ENCODE data around the gene COL19A1. TPM values are rescaled to one million over a fixed set of nuclear protein-coding genes. Genes with fewer than 3 reads are reported as not detected.

The COL19A1 gene
- polyA plus RNA-seq, 1 of the 3 experiments (the other 2 are of a cell fraction): 0.15 TPM

DNA sequence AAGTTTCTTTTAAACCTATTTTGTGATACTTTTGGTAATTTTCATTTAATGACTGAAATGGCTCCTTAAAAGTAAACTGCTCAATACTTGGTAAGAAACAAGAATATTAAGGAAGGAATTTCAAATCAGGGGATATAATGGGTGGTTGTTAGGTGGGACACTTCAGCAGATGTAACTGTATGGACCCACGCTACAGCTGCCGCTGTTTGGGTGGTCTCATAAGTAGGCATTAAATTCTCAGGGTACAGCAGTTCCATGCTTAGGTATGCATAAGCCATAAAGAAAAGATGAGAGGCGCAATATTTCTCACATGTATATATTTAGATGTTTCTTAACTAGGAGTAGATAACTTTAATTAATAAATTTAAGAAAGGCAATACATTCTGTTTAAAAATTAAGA lies 35.0 kb downstream of the COL19A1 start:
- Histone ChIP-seq H3K9me3 (no peaks in the 10 kb centered on the region), H2AFZ (ENCODE audit: low read depth) (no peak overlapping the region), H3F3A (replicated peaks; ENCODE audit: insufficient read depth) (no peaks in the 10 kb centered on the region), H3K36me3 (replicated peaks in 1 of 2; ENCODE audit: control insufficient read depth in 1 of 2, insufficient read depth in 2 of 2, low read length in 1 of 2) (no peaks in the 10 kb centered on the region), H3K4me1 (ENCODE audit: control insufficient read depth in 1 of 2, insufficient read depth in 2 of 2, low read depth in 1 of 2, low read length in 1 of 2) (no peaks in the 10 kb centered on the region), H3K27ac (ENCODE audit: low read depth in 2 of 2, low read length in 1 of 2) (no peak overlapping the region), H4K20me1 (ENCODE audit: insufficient read depth) (no peaks in the 10 kb centered on the region), H3K9ac (no peak overlapping the region), H3K27me3 (ENCODE audit: insufficient read depth) (no peaks in the 10 kb centered on the region), H3K79me2 (ENCODE audit: insufficient read depth) (no peaks in the 10 kb centered on the region), H3K4me2 (no peak overlapping the region), H3K4me3 (ENCODE audit: low read depth in 2 of 2, low read length in 1 of 2) (no peak overlapping the region), H3K9me2 (no peaks in the 10 kb centered on the region)
- TF ChIP-seq RFX5 (IDR thresholded peaks at IDR 0.05; ENCODE audit: low read length): no peak
- no peak for TF ChIP-seq EZH2phosphoT487 (IDR thresholded peaks at IDR 0.05; ENCODE audit: borderline replicate concordance, low read depth)
- TF ChIP-seq FOXJ3 (CRISPR knock-in tag; IDR thresholded peaks at IDR 0.05): no peak
- TF ChIP-seq, protein P1, sequence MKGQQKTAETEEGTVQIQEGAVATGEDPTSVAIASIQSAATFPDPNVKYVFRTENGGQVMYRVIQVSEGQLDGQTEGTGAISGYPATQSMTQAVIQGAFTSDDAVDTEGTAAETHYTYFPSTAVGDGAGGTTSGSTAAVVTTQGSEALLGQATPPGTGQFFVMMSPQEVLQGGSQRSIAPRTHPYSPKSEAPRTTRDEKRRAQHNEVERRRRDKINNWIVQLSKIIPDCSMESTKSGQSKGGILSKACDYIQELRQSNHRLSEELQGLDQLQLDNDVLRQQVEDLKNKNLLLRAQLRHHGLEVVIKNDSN (IDR thresholded peaks at IDR 0.05; ENCODE audit: borderline replicate concordance, low read depth): no peak
- ChIA-PET POLR2A (no interaction called here), CTCF (interaction anchor here (1.0 kb wide), 1 partner anchor 927 kb away, joined by 3 read pairs; no protein-coding TSS in a partner anchor)
- no peak for DNase-seq
- WGBS (ENCODE audit: low lambda C conversion rate): 87% methylated on average over 3 of the region's 3 CpGs

DNA sequence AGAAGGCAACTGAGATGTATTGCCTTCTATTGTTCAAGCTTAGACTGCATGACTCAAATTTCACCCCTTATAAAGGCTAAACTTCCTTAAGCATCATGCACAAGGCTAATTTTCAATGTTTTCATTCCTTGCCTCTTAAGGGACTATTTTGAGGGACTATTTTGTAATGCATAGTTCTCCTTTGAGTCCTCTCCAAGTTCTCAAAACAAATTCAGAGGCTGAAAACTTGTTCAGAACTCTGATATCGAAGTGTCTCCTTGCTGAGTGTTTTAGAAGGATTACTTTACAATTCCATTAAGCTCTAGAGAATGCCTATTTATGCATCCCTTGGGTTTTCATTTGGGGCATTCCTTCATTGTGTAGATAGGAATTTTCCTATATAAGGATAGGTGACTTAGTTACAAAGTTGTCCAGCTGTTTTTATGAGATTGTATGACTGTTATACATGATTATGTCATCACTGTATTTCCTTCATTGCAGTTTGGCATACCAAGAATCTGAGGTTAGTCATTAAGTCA lies 41.7 kb downstream of the COL19A1 start:
- ChIA-PET POLR2A (no interaction called here), CTCF (interaction anchor here (0.9 kb wide), 1 partner anchor 40 kb away, joined by 4 read pairs; no protein-coding TSS in a partner anchor)
- Histone ChIP-seq H3K9me3 (no peaks in the 10 kb centered on the region), H2AFZ (ENCODE audit: low read depth) (no peak overlapping the region; the same call in 1 of the 2 replicates), H3K4me3 (ENCODE audit: low read depth in 2 of 2, low read length in 1 of 2) (no peak overlapping the region), H4K20me1 (ENCODE audit: insufficient read depth) (no peaks in the 10 kb centered on the region), H3K36me3 (replicated peaks in 1 of 2; ENCODE audit: control insufficient read depth in 1 of 2, insufficient read depth in 2 of 2, low read length in 1 of 2) (no peaks in the 10 kb centered on the region), H3K4me1 (ENCODE audit: control insufficient read depth in 1 of 2, insufficient read depth in 2 of 2, low read depth in 1 of 2, low read length in 1 of 2) (peaks cover 0 to 9% of the 10 kb centered on the region in 2 experiments; a peak in 1 of 4 replicates), H3K9me2 (no peaks in the 10 kb centered on the region), H3K4me2 (no peak overlapping the region), H3K9ac (no peak overlapping the region), H3F3A (replicated peaks; ENCODE audit: insufficient read depth) (peaks cover 9% of the 10 kb centered on the region), H3K79me2 (ENCODE audit: insufficient read depth) (no peaks in the 10 kb centered on the region), H3K27me3 (ENCODE audit: insufficient read depth) (no peaks in the 10 kb centered on the region), H3K27ac (ENCODE audit: low read depth in 2 of 2, low read length in 1 of 2) (no peak overlapping the region)
- no peak for TF ChIP-seq SMC3 (IDR thresholded peaks at IDR 0.05; ENCODE audit: low read depth, low read length)
- TF ChIP-seq, protein P2, sequence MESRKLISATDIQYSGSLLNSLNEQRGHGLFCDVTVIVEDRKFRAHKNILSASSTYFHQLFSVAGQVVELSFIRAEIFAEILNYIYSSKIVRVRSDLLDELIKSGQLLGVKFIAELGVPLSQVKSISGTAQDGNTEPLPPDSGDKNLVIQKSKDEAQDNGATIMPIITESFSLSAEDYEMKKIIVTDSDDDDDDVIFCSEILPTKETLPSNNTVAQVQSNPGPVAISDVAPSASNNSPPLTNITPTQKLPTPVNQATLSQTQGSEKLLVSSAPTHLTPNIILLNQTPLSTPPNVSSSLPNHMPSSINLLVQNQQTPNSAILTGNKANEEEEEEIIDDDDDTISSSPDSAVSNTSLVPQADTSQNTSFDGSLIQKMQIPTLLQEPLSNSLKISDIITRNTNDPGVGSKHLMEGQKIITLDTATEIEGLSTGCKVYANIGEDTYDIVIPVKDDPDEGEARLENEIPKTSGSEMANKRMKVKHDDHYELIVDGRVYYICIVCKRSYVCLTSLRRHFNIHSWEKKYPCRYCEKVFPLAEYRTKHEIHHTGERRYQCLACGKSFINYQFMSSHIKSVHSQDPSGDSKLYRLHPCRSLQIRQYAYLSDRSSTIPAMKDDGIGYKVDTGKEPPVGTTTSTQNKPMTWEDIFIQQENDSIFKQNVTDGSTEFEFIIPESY (IDR thresholded peaks at IDR 0.05; ENCODE audit: borderline replicate concordance, low read depth): no peak
- DNase-seq: no peak
- WGBS (ENCODE audit: low lambda C conversion rate): 67% methylated on average over 1 of the region's 1 CpG

DNA sequence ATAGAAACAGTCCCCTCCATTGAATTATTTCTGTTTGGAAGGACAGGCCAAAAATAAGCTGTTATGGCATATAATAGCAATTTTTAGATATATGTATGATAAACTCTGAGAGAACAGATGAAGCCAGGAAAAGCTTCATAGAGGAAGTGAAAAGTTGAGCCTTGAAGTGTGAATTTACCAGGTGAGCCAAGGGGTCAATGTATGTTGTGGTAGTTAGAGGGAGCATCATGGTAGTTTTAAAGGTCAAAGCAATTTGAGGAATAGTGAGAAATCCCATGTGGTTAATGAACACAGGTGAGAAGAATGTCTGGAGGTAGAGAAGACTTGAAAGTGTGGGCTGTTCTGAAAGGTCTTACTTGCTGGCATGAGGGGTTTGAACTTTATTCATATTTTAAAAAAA lies 47.0 kb downstream of the COL19A1 start:
- H3K79me2 ChIP-seq (ENCODE audit: insufficient read depth): no peaks in the 10 kb centered on the region
- no peaks in the 10 kb centered on the region for H3K27me3 ChIP-seq (ENCODE audit: insufficient read depth)
- no peaks in the 10 kb centered on the region for H3K36me3 ChIP-seq (replicated peaks in 1 of 2; ENCODE audit: control insufficient read depth in 1 of 2, insufficient read depth in 2 of 2, low read length in 1 of 2)
- no peak overlapping the region for H2AFZ ChIP-seq (ENCODE audit: low read depth)
- peaks cover 0 to 5% of the 10 kb centered on the region in 2 experiments; a peak in 1 of 4 replicates for H3K4me1 ChIP-seq (ENCODE audit: control insufficient read depth in 1 of 2, insufficient read depth in 2 of 2, low read depth in 1 of 2, low read length in 1 of 2)
- H3K4me3 ChIP-seq (ENCODE audit: low read depth in 2 of 2, low read length in 1 of 2): no peak overlapping the region
- H3F3A ChIP-seq (replicated peaks; ENCODE audit: insufficient read depth): peaks cover 17% of the 10 kb centered on the region
- no peaks in the 10 kb centered on the region for H3K9me2 ChIP-seq
- CTCF ChIA-PET: interaction anchor here (0.6 to 1.6 kb wide), 2 partner anchors 18 to 25 kb away, joined by 3 to 5 read pairs; no protein-coding TSS in a partner anchor
- H3K27ac ChIP-seq (ENCODE audit: low read depth in 2 of 2, low read length in 1 of 2): no peak overlapping the region
- POLR2A ChIA-PET: no interaction called here
- no peak overlapping the region for H3K4me2 ChIP-seq
- no peaks in the 10 kb centered on the region for H4K20me1 ChIP-seq (ENCODE audit: insufficient read depth)
- DNase-seq: no peak
- no peaks in the 10 kb centered on the region for H3K9me3 ChIP-seq
- no peak overlapping the region for H3K9ac ChIP-seq
- TF ChIP-seq FOXM1 (IDR thresholded peaks at IDR 0.05; ENCODE audit: low read depth) (no peak), TAF1 (IDR thresholded peaks at IDR 0.05; ENCODE audit: borderline replicate concordance, low read depth, low read length) (no peak), FOSL2 (IDR thresholded peaks at IDR 0.05; ENCODE audit: borderline replicate concordance, low read depth) (no peak), MXI1 (IDR thresholded peaks at IDR 0.05; ENCODE audit: low read depth, low read length) (no peak), GABPA (IDR thresholded peaks at IDR 0.05; ENCODE audit: low read depth) (no peak), SMC3 (IDR thresholded peaks at IDR 0.05; ENCODE audit: low read depth, low read length) (no peak)
- TF ChIP-seq, protein P3, sequence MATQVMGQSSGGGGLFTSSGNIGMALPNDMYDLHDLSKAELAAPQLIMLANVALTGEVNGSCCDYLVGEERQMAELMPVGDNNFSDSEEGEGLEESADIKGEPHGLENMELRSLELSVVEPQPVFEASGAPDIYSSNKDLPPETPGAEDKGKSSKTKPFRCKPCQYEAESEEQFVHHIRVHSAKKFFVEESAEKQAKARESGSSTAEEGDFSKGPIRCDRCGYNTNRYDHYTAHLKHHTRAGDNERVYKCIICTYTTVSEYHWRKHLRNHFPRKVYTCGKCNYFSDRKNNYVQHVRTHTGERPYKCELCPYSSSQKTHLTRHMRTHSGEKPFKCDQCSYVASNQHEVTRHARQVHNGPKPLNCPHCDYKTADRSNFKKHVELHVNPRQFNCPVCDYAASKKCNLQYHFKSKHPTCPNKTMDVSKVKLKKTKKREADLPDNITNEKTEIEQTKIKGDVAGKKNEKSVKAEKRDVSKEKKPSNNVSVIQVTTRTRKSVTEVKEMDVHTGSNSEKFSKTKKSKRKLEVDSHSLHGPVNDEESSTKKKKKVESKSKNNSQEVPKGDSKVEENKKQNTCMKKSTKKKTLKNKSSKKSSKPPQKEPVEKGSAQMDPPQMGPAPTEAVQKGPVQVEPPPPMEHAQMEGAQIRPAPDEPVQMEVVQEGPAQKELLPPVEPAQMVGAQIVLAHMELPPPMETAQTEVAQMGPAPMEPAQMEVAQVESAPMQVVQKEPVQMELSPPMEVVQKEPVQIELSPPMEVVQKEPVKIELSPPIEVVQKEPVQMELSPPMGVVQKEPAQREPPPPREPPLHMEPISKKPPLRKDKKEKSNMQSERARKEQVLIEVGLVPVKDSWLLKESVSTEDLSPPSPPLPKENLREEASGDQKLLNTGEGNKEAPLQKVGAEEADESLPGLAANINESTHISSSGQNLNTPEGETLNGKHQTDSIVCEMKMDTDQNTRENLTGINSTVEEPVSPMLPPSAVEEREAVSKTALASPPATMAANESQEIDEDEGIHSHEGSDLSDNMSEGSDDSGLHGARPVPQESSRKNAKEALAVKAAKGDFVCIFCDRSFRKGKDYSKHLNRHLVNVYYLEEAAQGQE (IDR thresholded peaks at IDR 0.05; ENCODE audit: low read depth, low read length): no peak
- TF ChIP-seq, protein P4, sequence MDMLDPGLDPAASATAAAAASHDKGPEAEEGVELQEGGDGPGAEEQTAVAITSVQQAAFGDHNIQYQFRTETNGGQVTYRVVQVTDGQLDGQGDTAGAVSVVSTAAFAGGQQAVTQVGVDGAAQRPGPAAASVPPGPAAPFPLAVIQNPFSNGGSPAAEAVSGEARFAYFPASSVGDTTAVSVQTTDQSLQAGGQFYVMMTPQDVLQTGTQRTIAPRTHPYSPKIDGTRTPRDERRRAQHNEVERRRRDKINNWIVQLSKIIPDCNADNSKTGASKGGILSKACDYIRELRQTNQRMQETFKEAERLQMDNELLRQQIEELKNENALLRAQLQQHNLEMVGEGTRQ (IDR thresholded peaks at IDR 0.05; ENCODE audit: borderline replicate concordance, low read depth, low read length): no peak

Data from SK-N-SH (cell line).